ENCODE results near the gene PSTPIP1. TPM values are rescaled to one million over a fixed set of nuclear protein-coding genes. Genes with fewer than 3 reads are reported as not detected.

The PSTPIP1 gene
- total and polyA plus RNA-seq, 2 donors (not counting 1 experiment from before 2014, with no cell fraction given): 0.56 to 1.5 TPM

GRCh38 chr15:76994496-76994895, 430 bp upstream of the PSTPIP1 start:
- Histone ChIP-seq H2AFZ (ENCODE audit: low read length) (no peak overlapping the region), H3K4me1 (ENCODE audit: control insufficient read depth, extremely low read depth, insufficient read depth, low read length) (peaks cover 8% of the 10 kb centered on the region), H3K9me3 (ENCODE audit: control insufficient read depth, insufficient read depth, low read depth, low read length) (no peaks in the 10 kb centered on the region), H4K20me1 (ENCODE audit: control insufficient read depth, extremely low read depth, insufficient read depth, low read length) (no peaks in the 10 kb centered on the region), H3K27me3 (ENCODE audit: control insufficient read depth, insufficient read depth, low read length) (no peaks in the 10 kb centered on the region), H3K9ac (ENCODE audit: insufficient read depth, low read length) (no peak overlapping the region), H3K4me3 (replicated peaks in 1 of 4; ENCODE audit: control extremely low read depth in 1 of 4, insufficient read depth in 1 of 4, low read depth in 3 of 4, low read length in 4 of 4) (no peak overlapping the region), H3K79me2 (ENCODE audit: control insufficient read depth, insufficient read depth, low read length) (no peaks in the 10 kb centered on the region), H3K27ac (ENCODE audit: insufficient read depth, low read length) (no peak overlapping the region), H3K4me2 (ENCODE audit: extremely low read depth, insufficient read depth, low read length) (no peak overlapping the region), H3K36me3 (ENCODE audit: control insufficient read depth, insufficient read depth, low read length) (no peaks in the 10 kb centered on the region)
- TF ChIP-seq EZH2 (IDR thresholded peaks at IDR 0.05; ENCODE audit: low read length, missing control alignments) (no peak), CTCF (conservative IDR thresholded peaks at IDR 0.05 in 1 of 2, IDR thresholded peaks at IDR 0.05 in 1 of 2; ENCODE audit: low read depth in 1 of 2, low read length in 2 of 2) (no peak)
- no peak for DNase-seq (ENCODE audit: low read depth in 2 of 2)

GRCh38 chr15:76996076-76996525, 1.2 kb downstream of the PSTPIP1 start:
- Histone ChIP-seq H3K4me3 (replicated peaks in 1 of 4; ENCODE audit: control extremely low read depth in 1 of 4, insufficient read depth in 1 of 4, low read depth in 3 of 4, low read length in 4 of 4) (no peak overlapping the region), H2AFZ (ENCODE audit: low read length) (peak overlapping the region; percentile 73), H3K36me3 (ENCODE audit: control insufficient read depth, insufficient read depth, low read length) (no peaks in the 10 kb centered on the region), H3K79me2 (ENCODE audit: control insufficient read depth, insufficient read depth, low read length) (no peaks in the 10 kb centered on the region), H3K27me3 (ENCODE audit: control insufficient read depth, insufficient read depth, low read length) (no peaks in the 10 kb centered on the region), H3K9ac (ENCODE audit: insufficient read depth, low read length) (no peak overlapping the region), H4K20me1 (ENCODE audit: control insufficient read depth, extremely low read depth, insufficient read depth, low read length) (no peaks in the 10 kb centered on the region), H3K4me2 (ENCODE audit: extremely low read depth, insufficient read depth, low read length) (no peak overlapping the region), H3K9me3 (ENCODE audit: control insufficient read depth, insufficient read depth, low read depth, low read length) (no peaks in the 10 kb centered on the region), H3K4me1 (ENCODE audit: control insufficient read depth, extremely low read depth, insufficient read depth, low read length) (peaks cover 8% of the 10 kb centered on the region), H3K27ac (ENCODE audit: insufficient read depth, low read length) (no peak overlapping the region)
- no peak for DNase-seq (ENCODE audit: low read depth in 2 of 2)
- no peak for TF ChIP-seq EZH2 (IDR thresholded peaks at IDR 0.05; ENCODE audit: low read length, missing control alignments)
- no peak for TF ChIP-seq CTCF (conservative IDR thresholded peaks at IDR 0.05 in 1 of 2, IDR thresholded peaks at IDR 0.05 in 1 of 2; ENCODE audit: low read depth in 1 of 2, low read length in 2 of 2)

- H3K27ac ChIP-seq (ENCODE audit: insufficient read depth, low read length): no peak overlapping the region
- H3K36me3 ChIP-seq (ENCODE audit: control insufficient read depth, insufficient read depth, low read length): no peaks in the 10 kb centered on the region
- H3K9me3 ChIP-seq (ENCODE audit: control insufficient read depth, insufficient read depth, low read depth, low read length): no peaks in the 10 kb centered on the region
- H4K20me1 ChIP-seq (ENCODE audit: control insufficient read depth, extremely low read depth, insufficient read depth, low read length): no peaks in the 10 kb centered on the region
- no peaks in the 10 kb centered on the region for H3K79me2 ChIP-seq (ENCODE audit: control insufficient read depth, insufficient read depth, low read length)
- H2AFZ ChIP-seq (ENCODE audit: low read length): peak overlapping the region; percentile 73
- H3K4me2 ChIP-seq (ENCODE audit: extremely low read depth, insufficient read depth, low read length): no peak overlapping the region
- H3K27me3 ChIP-seq (ENCODE audit: control insufficient read depth, insufficient read depth, low read length): no peaks in the 10 kb centered on the region
- TF ChIP-seq CTCF (conservative IDR thresholded peaks at IDR 0.05 in 1 of 2, IDR thresholded peaks at IDR 0.05 in 1 of 2; ENCODE audit: low read depth in 1 of 2, low read length in 2 of 2) (no peak), EZH2 (IDR thresholded peaks at IDR 0.05; ENCODE audit: low read length, missing control alignments) (no peak)
- peak; percentile 12 to 44 for DNase-seq (ENCODE audit: low read depth in 2 of 2)
- H3K4me3 ChIP-seq (replicated peaks in 1 of 4; ENCODE audit: control extremely low read depth in 1 of 4, insufficient read depth in 1 of 4, low read depth in 3 of 4, low read length in 4 of 4): no peak overlapping the region
- no peak overlapping the region for H3K9ac ChIP-seq (ENCODE audit: insufficient read depth, low read length)
- peaks cover 8% of the 10 kb centered on the region for H3K4me1 ChIP-seq (ENCODE audit: control insufficient read depth, extremely low read depth, insufficient read depth, low read length)
These were observed 1.8 kb downstream of the PSTPIP1 start for GRCh38 chr15:76996526-76997401.
